Measurements from ENCODE around the gene MNS1. TPM values are rescaled to one million over a fixed set of nuclear protein-coding genes. Genes with fewer than 3 reads are reported as not detected.

MNS1 gene
- total RNA-seq, 1 donor from 2014 or later: 4.8 TPM

DNA sequence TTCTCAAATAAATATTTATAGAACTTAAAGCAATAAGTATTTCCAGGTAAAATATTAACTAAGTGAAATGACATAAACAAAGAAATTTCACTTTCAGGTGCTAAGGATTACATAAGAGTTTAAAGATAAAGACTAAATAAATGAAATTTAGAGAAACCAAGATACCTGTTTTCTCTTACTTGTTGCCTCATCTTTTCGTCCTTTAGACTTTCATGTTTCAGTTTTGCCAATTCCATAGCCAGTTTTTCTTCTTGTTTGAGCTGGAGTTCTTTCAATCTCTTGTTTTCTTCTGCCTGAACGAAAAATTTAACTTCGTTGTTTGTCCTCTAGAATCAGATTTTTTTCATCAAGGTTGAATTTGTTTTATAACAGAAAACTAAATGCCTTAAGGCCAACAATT lies 8.7 kb downstream of the MNS1 start:
- TF ChIP-seq CTCF (IDR thresholded peaks at IDR 0.05; ENCODE audit: unreplicated experiment): no peak
- H3K27ac Mint-ChIP-seq: no peak overlapping the region
- H3K36me3 Mint-ChIP-seq (ENCODE audit: insufficient read depth): peaks cover 5% of the 10 kb centered on the region
- no peaks in the 10 kb centered on the region for H3K27me3 Mint-ChIP-seq
- no peaks in the 10 kb centered on the region for H3K4me1 Mint-ChIP-seq (ENCODE audit: low read depth)
- no peak overlapping the region for H3K4me3 Mint-ChIP-seq (ENCODE audit: low read depth)
- DNase-seq (ENCODE audit: low spot score, unreplicated experiment): no peak
- no peaks in the 10 kb centered on the region for H3K9me3 Mint-ChIP-seq (ENCODE audit: low read depth)

GRCh38 chr15:56454836-56455235 lies 10.1 kb downstream of the MNS1 start:
- DNase-seq (ENCODE audit: low spot score, unreplicated experiment): no peak
- Mint-ChIP-seq H3K27ac (no peak overlapping the region), H3K36me3 (ENCODE audit: insufficient read depth) (peaks cover 5% of the 10 kb centered on the region), H3K27me3 (no peaks in the 10 kb centered on the region), H3K4me1 (ENCODE audit: low read depth) (no peaks in the 10 kb centered on the region), H3K4me3 (ENCODE audit: low read depth) (no peak overlapping the region), H3K9me3 (ENCODE audit: low read depth) (no peaks in the 10 kb centered on the region)
- TF ChIP-seq CTCF (IDR thresholded peaks at IDR 0.05; ENCODE audit: unreplicated experiment): no peak

DNA sequence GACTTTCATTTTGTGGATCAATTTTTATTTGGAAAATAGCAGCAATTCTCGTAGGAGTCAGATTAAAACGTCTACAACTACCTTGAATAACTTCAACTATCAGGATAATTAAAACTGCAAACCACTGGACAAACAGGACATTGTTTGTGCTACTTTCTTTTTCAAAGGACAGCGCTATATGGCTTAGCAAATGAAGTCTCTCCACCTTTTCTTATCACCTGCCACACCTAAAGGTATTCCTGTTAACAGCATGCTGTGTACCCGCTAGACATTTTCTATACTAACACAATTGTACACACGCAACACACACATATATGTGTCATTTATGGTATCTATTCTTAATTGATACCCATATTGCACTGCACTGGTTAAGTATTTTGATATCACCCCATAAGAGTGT lies 19.2 kb downstream of the MNS1 start:
- no peak for TF ChIP-seq CTCF (IDR thresholded peaks at IDR 0.05; ENCODE audit: unreplicated experiment)
- H3K36me3 Mint-ChIP-seq (ENCODE audit: insufficient read depth): peaks cover 17% of the 10 kb centered on the region
- no peaks in the 10 kb centered on the region for H3K27me3 Mint-ChIP-seq
- no peak overlapping the region for H3K27ac Mint-ChIP-seq
- no peak overlapping the region for H3K4me3 Mint-ChIP-seq (ENCODE audit: low read depth)
- peaks cover 2% of the 10 kb centered on the region for H3K4me1 Mint-ChIP-seq (ENCODE audit: low read depth)
- DNase-seq (ENCODE audit: low spot score, unreplicated experiment): no peak
- peaks cover 4% of the 10 kb centered on the region for H3K9me3 Mint-ChIP-seq (ENCODE audit: low read depth)

DNA sequence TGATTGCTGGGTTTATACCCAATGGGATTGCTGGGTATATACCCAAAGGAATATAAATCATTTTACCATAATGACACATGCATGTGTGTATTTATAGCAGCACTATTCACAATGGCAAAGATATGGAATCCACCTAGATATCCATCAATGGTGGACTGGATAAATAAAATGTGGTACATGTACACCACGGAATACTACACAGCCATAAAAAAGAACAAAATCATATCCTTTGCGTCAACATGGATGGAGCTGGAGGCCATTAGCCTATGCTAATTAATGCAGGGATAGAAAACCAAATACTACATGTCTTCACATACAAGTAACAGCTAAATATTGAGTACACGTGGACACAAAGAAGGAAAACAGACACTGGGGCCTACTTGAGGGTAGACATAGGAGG lies 22.6 kb downstream of the MNS1 start:
- Mint-ChIP-seq H3K27ac (peak overlapping the region; percentile 40), H3K4me3 (ENCODE audit: low read depth) (no peak overlapping the region), H3K27me3 (no peaks in the 10 kb centered on the region), H3K9me3 (ENCODE audit: low read depth) (peaks cover 20% of the 10 kb centered on the region), H3K36me3 (ENCODE audit: insufficient read depth) (peaks cover 41% of the 10 kb centered on the region), H3K4me1 (ENCODE audit: low read depth) (peaks cover 2% of the 10 kb centered on the region)
- no peak for DNase-seq (ENCODE audit: low spot score, unreplicated experiment)
- TF ChIP-seq CTCF (IDR thresholded peaks at IDR 0.05; ENCODE audit: unreplicated experiment): no peak

- Mint-ChIP-seq H3K27ac (no peak overlapping the region), H3K4me3 (ENCODE audit: low read depth) (no peak overlapping the region), H3K36me3 (ENCODE audit: insufficient read depth) (peaks cover 59% of the 10 kb centered on the region), H3K27me3 (no peaks in the 10 kb centered on the region), H3K4me1 (ENCODE audit: low read depth) (no peaks in the 10 kb centered on the region), H3K9me3 (ENCODE audit: low read depth) (peaks cover 33% of the 10 kb centered on the region)
- DNase-seq (ENCODE audit: low spot score, unreplicated experiment): no peak
- TF ChIP-seq CTCF (IDR thresholded peaks at IDR 0.05; ENCODE audit: unreplicated experiment): no peak
Observed at GRCh38 chr15:56440214-56440770, 24.6 kb downstream of the MNS1 start.

Measured in progenitor cell of endocrine pancreas (in vitro differentiated cells).